SK-N-MC (cell line): Measurements from ENCODE around the gene ISLR.

Experiments used
- EZH2 ChIP-seq: fragments of 200-600 bp; sonication (generic); IDR thresholded peaks from one replicate; pipeline ENCODE4 v1.6.1; 2017; ENCODE audit warnings: antibody characterized with exemption
- FOXP2 ChIP-seq: optimal IDR thresholded peaks from 2 replicates; pipeline ENCODE3; 2011; ENCODE audit warnings: mild to moderate bottlenecking, moderate library complexity; ENCODE audit not compliant: insufficient read depth; ENCODE audit errors: extremely low read length, control extremely low read depth

GRCh38 chr15:74131628-74132413 lies 41.7 kb upstream of the ISLR start:
- TF ChIP-seq FOXP2 (no peak), EZH2 (no peak)
